Breast epithelium (tissue), 4 donors: ENCODE measurements around the gene TMEM86B. TPM values are rescaled to one million over a fixed set of nuclear protein-coding genes. Genes with fewer than 3 reads are reported as not detected.

ENCODE experiments used
- DNase-seq, 2 donors: peaks; one replicate each; pipeline ENCODE4 v3.0.0-alpha.2; 2019; ENCODE audit warnings: low spot score in 2 of 2
- H3K27ac ChIP-seq, 2 donors: fragments of 200-600 bp; sonication (generic) in 1 of 2; one replicate each; pipeline ENCODE4 v1.5.1; 2016 to 2019; ENCODE audit warnings: mild to moderate bottlenecking in 1 of 2
- H3K27me3 ChIP-seq, 2 donors: fragments of 200-600 bp; sonication (generic) in 1 of 2; one replicate each; pipeline versions ENCODE4 v1.5.1 to v1.6.0; 2017 to 2019; ENCODE audit warnings: control low read depth in 1 of 2, mild to moderate bottlenecking in 1 of 2
- H3K36me3 ChIP-seq: fragments of 200-600 bp; one replicate; pipeline ENCODE4 v1.5.1; 2019
- H3K4me1 ChIP-seq, 2 donors: fragments of 200-600 bp; sonication (generic); one replicate each; pipeline ENCODE4 v1.5.1; 2016 to 2019; ENCODE audit warnings: control low read depth in 1 of 2
- H3K4me3 ChIP-seq, 3 donors: fragments of 200-600 bp; sonication (generic); 1 replicate in 2 of 3; 2 replicates in 1 of 3; pipeline ENCODE4 v1.5.1; 2016 to 2019; ENCODE audit warnings: mild to moderate bottlenecking in 3 of 3, moderate library complexity in 2 of 3
- H3K9me3 ChIP-seq, 2 donors: fragments of 200-600 bp; sonication (generic) in 1 of 2; one replicate each; pipeline ENCODE4 v1.5.1; 2016 to 2019; ENCODE audit warnings: control low read depth in 1 of 2
- POLR2A ChIP-seq: fragments of 450-650 bp; IDR thresholded peaks from one replicate; pipeline ENCODE4 v1.6.1; 2016; ENCODE audit warnings: antibody characterized with exemption, mild to moderate bottlenecking, moderate library complexity
- POLR2AphosphoS5 ChIP-seq, 3 donors: sonication (generic); formaldehyde crosslinking; IDR thresholded peaks; one replicate each; pipeline ENCODE4 v1.6.1; 2017; ENCODE audit warnings: antibody characterized with exemption in 3 of 3
- intact Hi-C: fragments of 100-400 bp; cut with DNase I; formaldehyde crosslinking; loops from one replicate; pipeline ENCODE4 v1.15.1; 2023; ENCODE audit warnings: low total_unique reads
- total RNA-seq, 3 donors: library from RNA; depleted of rRNA; stranded (reverse); fragments of >200 nt; gene quantifications; one replicate each; pipeline ENCODE4 v1.1.0, GENCODE V29; 2016
- TF ChIP-seq, protein P1 (sequence below), 3 donors: fragments of 450-650 bp; IDR thresholded peaks; one replicate each; pipeline ENCODE4 v1.5.1; 2016 to 2017; ENCODE audit warnings: antibody characterized with exemption in 3 of 3, mild to moderate bottlenecking in 3 of 3, moderate library complexity in 3 of 3

The TMEM86B gene
- total RNA-seq, 3 donors from 2014 or later, result 0.80 to 3.6 (median 1.6) TPM

DNA sequence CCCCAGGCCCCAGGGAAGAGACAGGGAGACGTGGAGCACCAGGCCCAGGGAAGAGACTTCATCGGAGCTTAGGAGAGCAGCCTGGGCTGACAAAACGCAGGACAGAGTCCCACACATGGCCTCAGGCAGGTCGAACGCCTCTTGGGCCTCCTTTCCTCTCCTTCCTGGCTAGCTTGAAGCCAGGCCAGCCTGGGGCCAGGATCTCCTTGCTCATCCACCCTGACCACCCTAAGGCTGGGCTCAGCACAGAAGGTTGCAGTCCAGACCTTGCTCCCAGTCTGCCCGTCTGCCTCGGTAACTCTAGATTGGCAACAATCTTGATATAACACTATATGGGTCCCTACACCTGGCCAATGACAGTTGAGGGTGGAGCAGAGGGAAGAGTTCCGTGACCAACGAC lies 20.1 kb upstream of the TMEM86B start:
- Histone ChIP-seq H3K36me3 (peaks cover 8% of the 10 kb centered on the region), H3K9me3 (no peaks in the 10 kb centered on the region), H3K4me1 (peaks cover 0 to 9% of the 10 kb centered on the region in 2 donors), H3K27ac (peak overlapping the region; percentile 19 to 58), H3K4me3 (no peak overlapping the region), H3K27me3 (no peaks in the 10 kb centered on the region)
- intact Hi-C loops, result no loop called here
- TF ChIP-seq, protein P1, sequence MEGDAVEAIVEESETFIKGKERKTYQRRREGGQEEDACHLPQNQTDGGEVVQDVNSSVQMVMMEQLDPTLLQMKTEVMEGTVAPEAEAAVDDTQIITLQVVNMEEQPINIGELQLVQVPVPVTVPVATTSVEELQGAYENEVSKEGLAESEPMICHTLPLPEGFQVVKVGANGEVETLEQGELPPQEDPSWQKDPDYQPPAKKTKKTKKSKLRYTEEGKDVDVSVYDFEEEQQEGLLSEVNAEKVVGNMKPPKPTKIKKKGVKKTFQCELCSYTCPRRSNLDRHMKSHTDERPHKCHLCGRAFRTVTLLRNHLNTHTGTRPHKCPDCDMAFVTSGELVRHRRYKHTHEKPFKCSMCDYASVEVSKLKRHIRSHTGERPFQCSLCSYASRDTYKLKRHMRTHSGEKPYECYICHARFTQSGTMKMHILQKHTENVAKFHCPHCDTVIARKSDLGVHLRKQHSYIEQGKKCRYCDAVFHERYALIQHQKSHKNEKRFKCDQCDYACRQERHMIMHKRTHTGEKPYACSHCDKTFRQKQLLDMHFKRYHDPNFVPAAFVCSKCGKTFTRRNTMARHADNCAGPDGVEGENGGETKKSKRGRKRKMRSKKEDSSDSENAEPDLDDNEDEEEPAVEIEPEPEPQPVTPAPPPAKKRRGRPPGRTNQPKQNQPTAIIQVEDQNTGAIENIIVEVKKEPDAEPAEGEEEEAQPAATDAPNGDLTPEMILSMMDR (IDR thresholded peaks at IDR 0.05), result no peak
- TF ChIP-seq POLR2AphosphoS5 (IDR thresholded peaks at IDR 0.05) (no peak), POLR2A (no peak)
- no peak for DNase-seq

DNA sequence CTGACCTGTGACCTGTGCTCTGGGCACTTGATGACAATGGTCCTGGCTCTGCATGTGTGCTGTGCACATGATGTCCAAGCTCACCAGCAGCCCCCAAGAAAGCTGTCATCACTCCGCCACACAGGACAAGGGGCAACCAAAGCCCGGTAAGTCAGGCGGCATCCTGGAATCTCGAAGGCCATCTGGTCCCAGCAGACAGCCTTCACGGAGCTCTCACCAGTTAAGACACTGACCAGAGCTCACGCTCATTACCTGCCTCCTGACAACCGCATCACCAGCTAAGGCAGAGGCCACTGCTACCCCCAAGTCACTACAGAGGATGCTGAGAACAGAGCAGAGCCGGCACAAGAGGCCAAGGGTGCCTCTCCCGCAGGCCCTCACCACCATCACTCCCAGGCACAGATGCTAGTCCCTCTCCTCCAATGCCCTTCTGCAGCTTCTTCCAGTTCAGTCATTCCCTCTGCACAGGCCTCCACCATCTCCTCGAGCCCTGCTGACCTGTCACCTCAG lies 19.7 kb upstream of the TMEM86B start:
- Histone ChIP-seq H3K27me3 (no peaks in the 10 kb centered on the region), H3K27ac (peak overlapping the region; percentile 58), H3K9me3 (no peaks in the 10 kb centered on the region), H3K4me3 (peak overlapping the region in 1 of 3 donors; percentile 11), H3K4me1 (peaks cover 0 to 9% of the 10 kb centered on the region in 2 donors), H3K36me3 (peaks cover 8% of the 10 kb centered on the region)
- TF ChIP-seq, protein P1 (IDR thresholded peaks at IDR 0.05), result no peak
- TF ChIP-seq POLR2AphosphoS5 (IDR thresholded peaks at IDR 0.05), result no peak
- no peak for TF ChIP-seq POLR2A
- no peak for DNase-seq
- intact Hi-C loops, result no loop called here

GRCh38 chr19:55247621-55248099 lies 19.1 kb upstream of the TMEM86B start:
- Histone ChIP-seq H3K9me3 (no peaks in the 10 kb centered on the region), H3K27me3 (no peaks in the 10 kb centered on the region), H3K4me3 (peak overlapping the region in 1 of 3 donors; percentile 11), H3K36me3 (peaks cover 8% of the 10 kb centered on the region), H3K4me1 (peaks cover 0 to 9% of the 10 kb centered on the region in 2 donors), H3K27ac (peak overlapping the region; percentile 58)
- DNase-seq, result peak in 1 of 2 donors; percentile 82
- intact Hi-C loops, result no loop called here
- no peak for TF ChIP-seq POLR2AphosphoS5 (IDR thresholded peaks at IDR 0.05)

DNA sequence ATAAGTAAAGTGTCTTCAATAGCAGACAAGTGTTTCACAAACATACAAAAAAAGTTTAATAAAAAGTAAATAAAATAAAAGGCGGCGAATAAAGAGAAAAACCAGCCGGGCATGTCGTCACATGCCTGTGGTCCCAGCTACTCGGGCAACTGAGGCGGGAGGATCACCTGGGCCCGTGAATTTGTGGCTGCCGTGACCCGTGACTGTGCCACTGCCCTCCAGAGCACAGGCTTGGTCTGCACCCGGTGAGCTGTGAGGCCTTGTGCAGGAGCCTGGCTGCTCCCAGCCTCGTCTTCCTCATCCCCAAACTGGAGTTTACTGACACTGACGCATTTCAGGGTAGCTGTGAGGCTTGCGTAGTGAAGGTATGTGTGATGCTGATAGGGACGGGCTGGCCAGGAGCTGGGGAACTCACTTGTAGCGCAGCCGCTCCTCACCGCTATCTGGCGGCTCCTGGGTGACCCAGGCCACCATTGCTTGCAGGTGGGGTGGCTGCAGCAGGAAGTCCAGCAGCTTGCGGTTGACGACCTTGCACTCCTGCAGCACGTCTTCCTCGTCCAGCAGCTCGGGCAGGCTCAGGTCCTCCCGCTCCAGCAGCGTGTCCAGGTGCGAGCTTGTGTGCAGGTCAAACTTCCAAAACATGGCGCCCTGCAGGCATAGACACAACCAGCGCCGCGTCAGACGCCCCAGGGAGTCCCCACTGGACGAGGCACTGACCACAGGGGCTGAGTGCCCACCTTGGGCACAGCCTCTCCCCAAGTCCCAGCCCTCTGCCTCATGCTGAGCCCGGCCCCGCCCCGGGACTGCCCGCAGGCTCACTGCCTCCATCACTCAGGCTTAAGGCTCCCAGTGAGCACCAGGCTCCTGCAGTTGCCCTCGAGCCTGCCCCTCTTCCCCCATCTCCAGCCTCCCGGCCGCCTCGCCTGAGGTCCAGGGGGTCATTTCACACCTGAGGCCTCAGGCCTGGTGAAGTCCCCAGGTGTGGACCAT lies 18.2 kb upstream of the TMEM86B start:
- Histone ChIP-seq H3K4me3 (no peak overlapping the region), H3K4me1 (peaks cover 0 to 9% of the 10 kb centered on the region in 2 donors), H3K36me3 (peaks cover 8% of the 10 kb centered on the region), H3K27me3 (no peaks in the 10 kb centered on the region), H3K9me3 (no peaks in the 10 kb centered on the region), H3K27ac (peak overlapping the region in 1 of 2 donors; percentile 19)
- no peak for DNase-seq
- TF ChIP-seq POLR2AphosphoS5 (IDR thresholded peaks at IDR 0.05) (no peak), POLR2A (no peak)
- TF ChIP-seq, protein P1 (IDR thresholded peaks at IDR 0.05), result no peak
- intact Hi-C loops, result no loop called here

- no peak overlapping the region for H3K27ac ChIP-seq
- peaks cover 0 to 9% of the 10 kb centered on the region in 2 donors for H3K4me1 ChIP-seq
- no peaks in the 10 kb centered on the region for H3K9me3 ChIP-seq
- H3K4me3 ChIP-seq, result no peak overlapping the region
- intact Hi-C loops, result no loop called here
- no peak for DNase-seq
- TF ChIP-seq, protein P1 (IDR thresholded peaks at IDR 0.05), result no peak
- no peak for TF ChIP-seq POLR2AphosphoS5 (IDR thresholded peaks at IDR 0.05)
- peaks cover 10% of the 10 kb centered on the region for H3K36me3 ChIP-seq
- no peaks in the 10 kb centered on the region for H3K27me3 ChIP-seq
Measured at GRCh38 chr19:55245236-55245904, 16.8 kb upstream of the TMEM86B start.
